ENCODE measurements around the gene OAS2. TPM values are rescaled to one million over a fixed set of nuclear protein-coding genes. Genes with fewer than 3 reads are reported as not detected.

Gene OAS2
- total RNA-seq, 2 donors from 2014 or later: 44.6 to 64.8 TPM

DNA sequence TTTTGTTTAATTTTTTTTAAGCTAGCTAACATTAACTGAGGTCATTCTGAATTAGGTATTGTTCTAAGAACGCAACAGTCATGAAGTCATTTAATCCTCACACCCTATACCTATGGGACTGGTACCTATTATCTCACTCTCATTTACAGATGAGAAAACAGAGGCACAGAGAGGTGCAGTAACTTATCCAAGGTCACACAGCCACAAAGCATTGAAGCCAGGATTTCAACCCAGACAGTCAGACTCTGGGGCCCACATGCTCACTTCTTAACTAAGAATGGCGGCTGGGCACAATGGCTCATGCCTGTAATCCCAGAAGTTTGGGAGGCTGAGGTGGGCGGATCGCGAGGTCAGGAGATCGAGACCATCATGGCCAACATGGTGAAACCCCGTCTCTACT lies 63.2 kb downstream of the OAS2 start:
- Mint-ChIP-seq H3K27me3 (no peaks in the 10 kb centered on the region), H3K4me1 (no peaks in the 10 kb centered on the region), H3K36me3 (ENCODE audit: low read depth) (no peaks in the 10 kb centered on the region), H3K9me3 (no peaks in the 10 kb centered on the region), H3K4me3 (no peak overlapping the region), H3K27ac (no peak overlapping the region)
- no peak for ATAC-seq (replicated peaks)

DNA sequence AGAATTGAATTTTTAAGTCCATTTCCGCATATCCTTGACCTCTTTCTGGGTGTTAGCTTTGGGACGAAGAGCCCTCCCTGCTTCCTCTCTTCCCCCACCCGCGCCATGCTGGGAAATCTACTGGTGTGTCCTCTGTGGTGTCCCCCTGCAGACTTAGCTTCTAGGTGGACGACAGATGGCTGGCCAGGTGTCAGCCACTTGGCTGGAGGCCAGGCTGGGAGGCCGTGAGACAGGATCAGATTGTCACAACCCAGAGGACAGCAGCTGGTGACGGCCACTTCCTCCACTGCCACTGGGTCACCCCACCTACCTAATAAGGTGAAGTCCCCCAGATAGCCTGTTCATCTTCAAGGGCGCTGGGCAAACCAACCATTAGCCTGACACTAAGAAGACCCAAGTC lies 64.9 kb downstream of the OAS2 start:
- no peaks in the 10 kb centered on the region for H3K36me3 Mint-ChIP-seq (ENCODE audit: low read depth)
- no peaks in the 10 kb centered on the region for H3K4me1 Mint-ChIP-seq
- H3K9me3 Mint-ChIP-seq: no peaks in the 10 kb centered on the region
- H3K27me3 Mint-ChIP-seq: no peaks in the 10 kb centered on the region
- ATAC-seq (replicated peaks): no peak
- no peak overlapping the region for H3K4me3 Mint-ChIP-seq
- H3K27ac Mint-ChIP-seq: no peak overlapping the region

DNA sequence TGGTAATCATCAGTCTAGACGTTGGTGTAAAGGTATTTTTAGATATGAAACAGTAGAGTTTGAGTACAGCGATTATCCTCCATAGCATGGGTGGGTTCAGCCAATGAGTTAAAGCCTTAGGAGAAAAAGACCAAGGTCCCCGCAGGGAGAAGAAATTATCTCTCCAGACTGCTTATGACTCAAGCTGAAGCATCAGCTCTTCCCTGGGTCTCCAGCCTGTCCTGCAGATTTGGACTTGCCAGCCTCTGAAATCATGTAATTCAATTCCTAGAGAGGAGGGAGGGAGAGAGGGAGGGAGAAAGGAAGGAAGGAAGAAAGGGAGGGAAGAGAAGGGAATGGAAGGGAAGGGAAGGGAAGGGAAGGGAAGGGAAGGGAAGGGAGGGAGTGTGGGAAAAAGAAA lies 66.2 kb downstream of the OAS2 start:
- Mint-ChIP-seq H3K36me3 (ENCODE audit: low read depth) (no peaks in the 10 kb centered on the region), H3K9me3 (no peaks in the 10 kb centered on the region)

DNA sequence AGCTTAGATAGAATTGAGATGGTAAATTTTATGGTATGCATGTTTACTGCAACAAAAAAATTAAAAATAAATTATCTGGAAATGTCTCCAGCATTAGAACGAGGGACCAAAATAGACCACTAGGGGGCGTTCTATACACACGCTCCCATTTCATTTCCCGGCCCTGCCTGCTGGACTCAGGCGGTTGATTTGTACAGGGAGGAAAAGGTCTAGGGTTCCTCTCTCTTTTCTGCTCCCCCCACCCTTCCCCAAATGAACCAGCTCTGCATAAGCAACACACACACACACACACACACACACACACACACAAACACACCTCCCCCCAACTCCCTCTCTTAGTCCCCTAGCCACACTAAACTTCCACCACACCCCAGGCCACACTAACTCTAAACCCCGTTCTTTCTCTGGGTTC lies 70.4 kb downstream of the OAS2 start:
- H3K27ac Mint-ChIP-seq: peak overlapping the region; percentile 4
- no peaks in the 10 kb centered on the region for H3K9me3 Mint-ChIP-seq
- peak; percentile 85 for ATAC-seq (replicated peaks)
- H3K4me1 Mint-ChIP-seq: no peaks in the 10 kb centered on the region
- no peaks in the 10 kb centered on the region for H3K27me3 Mint-ChIP-seq
- H3K4me3 Mint-ChIP-seq: no peak overlapping the region
- no peaks in the 10 kb centered on the region for H3K36me3 Mint-ChIP-seq (ENCODE audit: low read depth)

More for the DNA sequence above, 66.2 kb downstream of the OAS2 start:
- no peak for ATAC-seq (replicated peaks)
- Mint-ChIP-seq H3K4me1 (no peaks in the 10 kb centered on the region), H3K4me3 (no peak overlapping the region), H3K27me3 (no peaks in the 10 kb centered on the region), H3K27ac (no peak overlapping the region)

DNA sequence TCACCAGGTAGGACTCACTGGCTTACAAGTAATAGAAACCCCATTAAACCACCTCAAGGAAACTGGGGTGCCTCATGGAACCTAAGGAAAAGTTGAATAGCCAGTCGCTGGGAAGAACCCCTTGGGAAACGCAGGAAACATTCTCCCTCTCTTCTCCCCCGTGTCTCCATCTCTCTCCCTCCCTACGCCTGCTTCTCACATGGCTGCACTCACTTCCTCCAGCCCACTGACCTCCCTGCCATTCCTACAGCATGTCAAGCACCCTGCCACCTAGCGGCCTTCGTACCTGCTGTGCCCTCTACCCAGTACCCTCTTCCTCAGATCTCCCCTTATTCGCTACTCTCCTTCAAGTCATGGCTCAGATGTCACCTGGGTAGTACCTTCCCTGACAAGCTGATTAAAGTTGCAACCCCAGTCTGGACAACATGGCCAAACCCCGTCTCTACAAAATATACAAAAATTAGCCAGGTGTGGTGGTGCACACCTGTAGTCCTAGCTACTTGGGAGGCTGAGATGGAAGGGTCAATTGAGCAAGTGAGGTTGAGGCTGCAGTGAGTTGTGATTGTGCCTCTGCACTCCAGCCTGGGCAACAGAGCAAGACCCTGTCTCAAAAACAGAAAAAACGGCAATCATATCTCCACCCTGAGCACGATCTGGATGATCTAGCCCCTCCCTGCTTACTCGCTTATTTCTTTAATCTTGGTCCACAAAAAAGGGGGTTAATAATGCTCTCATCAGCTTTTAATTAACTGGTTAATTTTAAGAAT lies 71.8 kb downstream of the OAS2 start:
- no peaks in the 10 kb centered on the region for H3K27me3 Mint-ChIP-seq
- no peak overlapping the region for H3K27ac Mint-ChIP-seq
- H3K9me3 Mint-ChIP-seq: no peaks in the 10 kb centered on the region
- H3K4me1 Mint-ChIP-seq: peaks cover 6% of the 10 kb centered on the region
- no peak for ATAC-seq (replicated peaks)
- no peak overlapping the region for H3K4me3 Mint-ChIP-seq
- H3K36me3 Mint-ChIP-seq (ENCODE audit: low read depth): no peaks in the 10 kb centered on the region

DNA sequence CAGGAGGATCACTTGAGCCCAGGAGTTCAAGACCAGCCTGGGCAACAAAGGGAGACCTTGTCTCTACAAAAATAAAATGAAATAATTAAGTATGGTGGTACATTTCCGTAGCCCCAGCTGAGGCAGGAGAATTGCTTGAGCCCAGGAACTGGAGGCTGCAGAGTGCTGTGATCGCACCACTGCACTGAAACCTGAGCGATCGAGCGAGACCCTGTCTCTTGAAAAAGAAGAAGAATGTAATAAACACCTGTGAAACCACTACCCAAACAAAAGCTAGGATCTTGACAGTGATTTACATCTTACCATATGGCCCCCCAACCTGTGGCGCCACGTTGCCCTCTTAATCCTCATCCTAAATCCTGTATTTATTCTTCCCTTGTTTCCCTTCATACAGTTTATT lies 72.5 kb downstream of the OAS2 start:
- Mint-ChIP-seq H3K4me1 (peaks cover 8% of the 10 kb centered on the region), H3K4me3 (no peak overlapping the region), H3K36me3 (ENCODE audit: low read depth) (no peaks in the 10 kb centered on the region), H3K27ac (no peak overlapping the region), H3K27me3 (no peaks in the 10 kb centered on the region), H3K9me3 (no peaks in the 10 kb centered on the region)
- ATAC-seq (replicated peaks): no peak

DNA sequence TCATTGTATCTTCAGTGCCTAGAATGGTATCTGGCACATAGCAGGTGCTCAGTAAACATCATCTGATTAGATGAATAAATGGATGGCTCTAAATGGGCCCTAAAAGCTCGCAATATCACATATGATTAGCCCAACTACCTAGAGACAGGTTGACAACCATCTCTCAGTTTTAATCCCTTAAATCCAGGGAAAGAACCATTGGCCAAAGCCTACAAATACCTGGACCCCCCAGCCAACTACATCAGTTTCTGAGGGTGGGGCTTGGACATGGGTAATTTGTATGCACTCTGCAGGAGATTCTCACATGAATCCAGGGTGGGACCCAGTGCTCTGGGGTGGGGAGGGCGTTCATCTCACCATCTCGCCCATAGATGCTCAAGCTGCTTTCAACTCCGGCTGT lies 73.4 kb downstream of the OAS2 start:
- ATAC-seq (replicated peaks): no peak
- Mint-ChIP-seq H3K4me1 (peaks cover 8% of the 10 kb centered on the region), H3K9me3 (no peaks in the 10 kb centered on the region), H3K27me3 (no peaks in the 10 kb centered on the region), H3K4me3 (no peak overlapping the region), H3K36me3 (ENCODE audit: low read depth) (no peaks in the 10 kb centered on the region), H3K27ac (no peak overlapping the region)

DNA sequence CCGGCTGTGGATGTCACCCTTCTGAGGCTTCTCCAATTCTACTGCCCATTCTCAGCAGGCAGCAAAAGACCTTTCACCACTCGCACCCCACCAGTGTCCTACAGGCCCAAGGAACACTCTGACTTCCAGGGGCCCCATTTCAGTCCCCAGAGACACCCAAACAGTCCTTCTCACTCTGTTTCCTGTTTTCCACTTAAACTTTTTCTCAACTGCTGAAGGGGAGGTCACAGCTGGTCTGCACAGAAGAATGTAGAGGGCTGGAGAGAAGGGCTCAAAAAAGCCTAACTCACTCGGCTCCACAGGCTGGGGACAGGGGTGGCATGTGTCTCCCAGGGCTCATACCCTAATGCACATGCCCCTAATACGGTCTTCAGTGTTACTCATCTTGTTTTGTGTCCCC lies 74.0 kb downstream of the OAS2 start:
- no peak overlapping the region for H3K4me3 Mint-ChIP-seq
- H3K27ac Mint-ChIP-seq: no peak overlapping the region
- H3K9me3 Mint-ChIP-seq: no peaks in the 10 kb centered on the region
- peaks cover 8% of the 10 kb centered on the region for H3K4me1 Mint-ChIP-seq
- no peak for ATAC-seq (replicated peaks)
- H3K36me3 Mint-ChIP-seq (ENCODE audit: low read depth): no peaks in the 10 kb centered on the region
- H3K27me3 Mint-ChIP-seq: no peaks in the 10 kb centered on the region

DNA sequence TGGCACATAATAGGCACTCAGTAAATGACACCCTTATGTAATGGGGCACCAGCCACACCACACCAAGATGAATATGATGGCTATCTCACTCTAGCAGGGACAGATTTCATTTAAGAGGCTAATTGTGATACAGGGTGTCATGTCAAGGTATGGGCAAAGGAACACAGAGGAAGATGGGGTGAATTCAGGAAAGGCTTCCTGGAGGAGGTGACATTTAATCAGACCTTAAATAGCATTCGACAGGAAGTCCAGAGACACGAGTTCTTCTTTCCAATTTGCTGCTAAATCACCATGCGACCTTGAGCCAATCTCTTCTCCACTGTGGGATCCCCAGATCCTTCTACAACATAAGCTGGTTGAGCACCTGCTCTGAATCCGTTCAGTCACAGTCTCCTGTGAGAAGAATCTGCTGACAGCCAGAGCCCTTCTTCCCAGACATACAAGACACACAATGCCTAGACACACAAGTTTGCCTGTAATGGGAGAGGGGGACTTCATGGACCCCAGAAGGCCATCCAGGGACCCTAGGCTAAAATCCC lies 76.7 kb downstream of the OAS2 start:
- no peaks in the 10 kb centered on the region for H3K27me3 Mint-ChIP-seq
- H3K4me3 Mint-ChIP-seq: peak overlapping the region; percentile 10
- peaks cover 4% of the 10 kb centered on the region for H3K36me3 Mint-ChIP-seq (ENCODE audit: low read depth)
- no peak overlapping the region for H3K27ac Mint-ChIP-seq
- no peaks in the 10 kb centered on the region for H3K9me3 Mint-ChIP-seq
- peaks cover 8% of the 10 kb centered on the region for H3K4me1 Mint-ChIP-seq
- ATAC-seq (replicated peaks): no peak

DNA sequence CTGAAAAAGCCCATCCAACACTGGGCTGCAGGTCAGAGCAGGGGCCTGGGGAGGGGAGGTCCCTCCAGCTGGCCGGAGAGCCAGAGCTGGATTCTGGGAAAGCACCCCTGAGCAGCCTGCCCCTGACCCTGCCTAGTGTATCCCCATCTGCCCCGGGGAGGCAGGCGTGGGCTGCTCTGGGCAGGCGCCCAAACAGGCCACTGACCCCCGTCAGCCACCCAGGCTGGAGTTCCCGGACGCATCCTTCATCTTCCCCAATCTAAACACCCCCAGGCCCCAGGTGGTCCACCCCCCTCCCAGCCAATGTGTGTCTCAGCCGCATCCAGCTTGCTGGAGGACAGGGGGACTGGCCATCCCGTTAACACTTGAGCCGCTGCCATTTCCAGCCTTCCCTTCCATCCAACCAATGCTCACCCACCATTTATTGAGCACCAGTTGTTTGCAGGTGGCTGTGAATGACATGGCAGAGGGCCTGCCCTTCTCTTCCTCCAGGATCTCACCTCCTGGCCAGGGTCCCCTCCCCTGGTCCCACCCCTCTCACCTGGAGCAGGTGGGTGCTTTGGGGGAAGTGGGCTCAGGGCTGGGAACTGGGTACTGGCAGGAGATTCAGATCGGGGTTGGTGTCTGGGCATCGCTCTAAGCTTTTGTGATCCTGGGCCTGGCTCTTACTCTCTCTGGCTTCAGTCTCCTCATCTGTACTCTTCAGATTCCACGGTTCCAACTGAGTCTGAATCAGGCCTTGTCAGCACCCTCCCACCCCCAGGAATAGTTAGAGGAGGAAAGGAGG lies 77.5 kb downstream of the OAS2 start:
- Mint-ChIP-seq H3K4me1 (peaks cover 8% of the 10 kb centered on the region), H3K4me3 (peak overlapping the region; percentile 77), H3K27me3 (no peaks in the 10 kb centered on the region), H3K36me3 (ENCODE audit: low read depth) (peaks cover 4% of the 10 kb centered on the region), H3K9me3 (no peaks in the 10 kb centered on the region), H3K27ac (peak overlapping the region; percentile 68)
- ATAC-seq (replicated peaks): no peak

DNA sequence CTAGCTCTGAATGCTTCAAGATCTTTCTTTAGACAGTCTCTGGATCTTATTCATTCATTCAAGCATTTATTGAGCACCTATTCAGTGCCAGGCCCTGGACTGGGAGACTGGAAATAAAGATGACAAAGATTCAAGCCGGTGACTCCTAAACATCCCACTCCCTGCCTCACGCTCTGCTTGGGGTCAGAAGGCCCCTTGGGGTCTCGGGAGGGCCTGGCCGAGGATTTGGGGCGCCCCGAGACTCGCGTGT lies 78.0 kb downstream of the OAS2 start:
- no peaks in the 10 kb centered on the region for H3K27me3 Mint-ChIP-seq
- H3K4me1 Mint-ChIP-seq: peaks cover 8% of the 10 kb centered on the region
- peak overlapping the region; percentile 77 for H3K4me3 Mint-ChIP-seq
- no peak for ATAC-seq (replicated peaks)
- H3K36me3 Mint-ChIP-seq (ENCODE audit: low read depth): peaks cover 4% of the 10 kb centered on the region
- H3K27ac Mint-ChIP-seq: peak overlapping the region; percentile 68
- H3K9me3 Mint-ChIP-seq: no peaks in the 10 kb centered on the region

DNA sequence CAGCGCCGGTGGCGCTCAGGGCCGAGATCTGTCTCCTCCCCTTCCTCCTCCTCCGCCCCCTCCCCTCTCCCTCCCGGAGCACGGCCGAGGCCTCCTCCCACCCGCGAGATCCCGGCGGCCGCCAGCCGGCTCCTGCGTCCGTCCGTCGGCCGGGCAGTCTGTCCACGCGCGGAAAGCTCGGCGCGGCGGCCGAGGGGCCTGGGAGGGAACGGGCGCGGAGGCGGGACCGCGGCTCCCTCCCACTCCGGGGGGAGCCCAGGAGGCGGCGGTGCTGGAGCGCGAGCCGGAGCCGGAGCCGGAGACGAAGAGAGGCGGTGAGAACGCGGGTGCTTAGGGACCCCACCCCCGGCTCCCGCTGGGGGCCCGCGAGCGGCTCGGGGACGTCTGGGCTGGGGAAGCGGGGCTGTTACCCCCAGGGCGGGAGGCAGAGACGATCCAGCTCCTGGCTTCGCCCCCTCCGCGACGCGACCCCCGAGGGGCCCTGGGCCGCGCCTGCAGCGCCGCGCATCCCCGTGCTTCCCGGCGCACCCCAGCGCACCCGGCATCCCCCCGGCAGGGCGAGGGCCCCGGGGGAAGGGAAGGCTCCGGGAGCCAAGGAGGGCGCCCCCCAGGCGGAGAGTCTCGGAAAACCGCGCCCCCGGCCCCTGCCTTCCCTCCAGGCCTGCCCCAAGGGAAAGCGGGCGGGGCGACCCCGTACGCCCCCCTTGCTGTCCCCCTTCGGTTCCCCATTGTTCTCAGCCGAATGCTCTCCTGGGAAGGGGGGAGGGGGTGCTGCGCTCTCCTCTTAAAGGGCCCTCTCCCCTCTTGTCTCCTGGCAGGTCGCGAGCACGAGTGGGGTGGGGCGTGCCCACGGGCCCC lies 78.5 kb downstream of the OAS2 start, which contains the start of gene DTX1:
Gene DTX1, plus strand, starts transcription at position 100 of the 858 bp plus-strand sequence. CDS start 1,463 bp downstream, outside the sequence.
- H3K27ac Mint-ChIP-seq: peak within 1 kb of the TSS; percentile 68
- peaks cover 4% of the 10 kb centered on the region for H3K36me3 Mint-ChIP-seq (ENCODE audit: low read depth)
- no peaks in the 10 kb centered on the region for H3K9me3 Mint-ChIP-seq

DNA sequence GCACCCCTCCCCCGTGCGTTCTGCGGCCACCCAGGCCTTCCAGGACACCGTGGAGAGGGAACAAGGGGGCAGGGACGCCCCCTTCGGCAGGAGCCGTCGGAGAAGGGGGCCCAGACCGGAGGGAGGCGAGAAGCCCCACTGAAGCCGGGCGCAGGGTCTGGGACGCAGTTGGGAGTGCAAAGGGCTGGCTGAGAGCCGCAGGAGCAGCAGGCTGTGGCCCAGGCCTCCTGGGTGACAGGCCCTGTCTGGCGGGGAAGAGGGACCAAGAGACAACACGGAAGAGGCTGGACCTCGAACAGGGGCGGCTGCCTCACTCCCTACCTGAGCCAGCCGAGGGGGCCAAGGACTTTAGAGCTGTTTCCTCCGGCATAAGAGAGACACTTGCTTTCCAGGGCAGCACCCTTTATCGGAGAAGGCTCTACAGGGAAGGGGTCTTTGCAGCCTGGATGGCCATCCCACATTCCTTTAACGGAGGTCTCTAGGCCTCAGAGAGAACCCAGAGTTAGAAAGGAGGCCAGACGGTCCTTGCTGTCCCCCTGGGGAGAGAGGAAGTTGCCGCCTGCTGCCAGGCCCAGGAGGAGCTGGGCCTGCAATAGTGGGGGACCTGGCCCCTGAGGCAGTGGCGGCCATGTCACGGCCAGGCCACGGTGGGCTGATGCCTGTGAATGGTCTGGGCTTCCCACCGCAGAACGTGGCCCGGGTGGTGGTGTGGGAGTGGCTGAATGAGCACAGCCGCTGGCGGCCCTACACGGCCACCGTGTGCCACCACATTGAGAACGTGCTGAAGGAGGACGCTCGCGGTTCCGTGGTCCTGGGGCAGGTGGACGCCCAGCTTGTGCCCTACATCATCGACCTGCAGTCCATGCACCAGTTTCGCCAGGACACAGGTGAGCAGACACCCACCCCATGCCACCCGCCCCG lies 79.5 kb downstream of the OAS2 start:
- ATAC-seq (replicated peaks): peak; percentile 23
- Mint-ChIP-seq H3K9me3 (no peaks in the 10 kb centered on the region), H3K27ac (peak overlapping the region; percentile 63), H3K4me1 (peaks cover 8% of the 10 kb centered on the region), H3K36me3 (ENCODE audit: low read depth) (peaks cover 4% of the 10 kb centered on the region), H3K27me3 (no peaks in the 10 kb centered on the region), H3K4me3 (no peak overlapping the region)

More for the DNA sequence above, 78.5 kb downstream of the OAS2 start, which contains the start of gene DTX1:
- peak; percentile 45 for ATAC-seq (replicated peaks)
- Mint-ChIP-seq H3K4me1 (peaks cover 8% of the 10 kb centered on the region), H3K27me3 (no peaks in the 10 kb centered on the region), H3K4me3 (peak within 1 kb of the TSS; percentile 77)

Data from activated T-helper 17 cell treated with anti-CD3 and anti-CD28 coated beads, Interleukin-2, amount 50 U/mL, for 72 hours (primary cell).